IMR-90 (cell line): ENCODE measurements around the gene TMEM209. TPM values are rescaled to one million over a fixed set of nuclear protein-coding genes. Genes with fewer than 3 reads are reported as not detected.

ENCODE experiments used
- ATAC-seq: fragments of 200-7000 bp; cut with Tn5 transposase; 2 replicates; pipeline ENCODE4 v1.9.1; 2020; ENCODE audit warnings: low read depth, mild to moderate bottlenecking, moderate library complexity
- BruUV-seq: library from RNA; stranded (reverse); fragments of 400-500 nt; replicated peaks from 2 replicates; lab custom pipeline; 2021; lab: Mats Ljungman, UMichigan
- CTCF ChIA-PET: fragments of 300-600 bp; formaldehyde crosslinking; extraction: SDS; loops from one replicate; lab custom pipeline; 2021; ENCODE audit warnings: antibody characterized with exemption; lab: Yijun Ruan, JAX
- POLR2A ChIA-PET: fragments of 300-600 bp; sonication (Branson Sonifier 250); formaldehyde crosslinking; loops from one replicate; lab custom pipeline; 2022; ENCODE audit warnings: antibody characterized with exemption; ENCODE audit not compliant: unreplicated experiment; lab: Charles Lee
- DNase-seq: peaks from one replicate; pipeline ENCODE4 v3.0.0; 2013
- H2AFZ ChIP-seq: replicated peaks from 2 replicates; pipeline ENCODE3; 2013; ENCODE audit warnings: low read length, mild to moderate bottlenecking; ENCODE audit not compliant: poor library complexity
- H2AK5ac ChIP-seq: 2 replicates; pipeline ENCODE4 v1.6.1; 2013; ENCODE audit warnings: low read depth, low read length, inconsistent platforms
- H2AK9ac ChIP-seq: replicated peaks from 2 replicates; pipeline ENCODE3; 2013; ENCODE audit warnings: mild to moderate bottlenecking, low read depth, low read length, moderate library complexity; ENCODE audit not compliant: poor library complexity
- H2BK120ac ChIP-seq: 2 replicates; pipeline ENCODE4 v1.6.1; 2013; ENCODE audit warnings: low read depth, low read length, inconsistent platforms
- H2BK15ac ChIP-seq: 3 replicates; pipeline ENCODE4 v1.6.1; 2013; ENCODE audit warnings: low read depth, low read length, inconsistent platforms
- H2BK20ac ChIP-seq: 2 replicates; pipeline ENCODE4 v1.6.1; 2013; ENCODE audit warnings: low read depth, mild to moderate bottlenecking, inconsistent platforms, low read length, moderate library complexity
- H2BK5ac ChIP-seq: 2 replicates; pipeline ENCODE4 v1.6.1; 2013; ENCODE audit warnings: mild to moderate bottlenecking, low read depth, low read length, inconsistent platforms; ENCODE audit not compliant: poor library complexity, severe bottlenecking
- H3K14ac ChIP-seq: replicated peaks from 2 replicates; pipeline ENCODE4 v1.6.1; 2013; ENCODE audit warnings: low read depth, low read length, inconsistent platforms
- H3K18ac ChIP-seq: 2 replicates; pipeline ENCODE4 v1.6.1; 2013; ENCODE audit warnings: low read depth, low read length, control low read depth
- H3K23ac ChIP-seq: 2 replicates; pipeline ENCODE4 v1.6.1; 2013; ENCODE audit warnings: low read depth, low read length, inconsistent platforms
- H3K27ac ChIP-seq: 2 replicates; pipeline ENCODE4 v1.5.1; 2013; ENCODE audit warnings: mild to moderate bottlenecking, control low read depth, low read length; ENCODE audit not compliant: insufficient read depth
- H3K27me3 ChIP-seq: 2 replicates; pipeline ENCODE4 v1.6.1; 2013; ENCODE audit warnings: low read length; ENCODE audit not compliant: control insufficient read depth, insufficient read depth
- H3K36me3 ChIP-seq: 2 replicates; pipeline ENCODE4 v1.6.1; 2013; ENCODE audit warnings: low read length, mixed read lengths; ENCODE audit not compliant: control insufficient read depth, insufficient read depth
- H3K4ac ChIP-seq: 2 replicates; pipeline ENCODE4 v1.6.1; 2013; ENCODE audit warnings: low read depth, low read length, inconsistent platforms
- H3K4me1 ChIP-seq: 2 replicates; pipeline ENCODE4 v1.6.1; 2013; ENCODE audit warnings: low read length, mixed read lengths; ENCODE audit not compliant: control insufficient read depth, insufficient read depth
- H3K4me2 ChIP-seq: 2 replicates; pipeline ENCODE4 v1.6.1; 2013; ENCODE audit warnings: low read depth, mild to moderate bottlenecking, control low read depth, low read length, moderate library complexity
- H3K4me3 ChIP-seq: 2 replicates; pipeline ENCODE4 v1.5.1; 2013; ENCODE audit warnings: low read depth, mild to moderate bottlenecking, control low read depth, low read length, moderate library complexity; ENCODE audit not compliant: insufficient read depth
- H3K56ac ChIP-seq: 2 replicates; pipeline ENCODE4 v1.6.1; 2013; ENCODE audit warnings: low read length, inconsistent platforms; ENCODE audit not compliant: insufficient read depth; ENCODE audit errors: extremely low read depth
- H3K79me1 ChIP-seq, 2 experiments: 2 replicates each; pipeline ENCODE4 v1.6.1; 2013; ENCODE audit warnings: low read length in 2 of 2, inconsistent platforms in 1 of 2, low read depth in 1 of 2
- H3K9ac ChIP-seq: 2 replicates; pipeline ENCODE4 v1.6.1; 2013; ENCODE audit warnings: low read depth, low read length, control low read depth
- H3K9me1 ChIP-seq: 2 replicates; pipeline ENCODE4 v1.6.1; 2013; ENCODE audit warnings: low read length, inconsistent platforms; ENCODE audit not compliant: insufficient read depth
- H3K9me3 ChIP-seq: 2 replicates; pipeline ENCODE4 v1.6.1; 2013; ENCODE audit warnings: low read length; ENCODE audit not compliant: control insufficient read depth, insufficient read depth
- H4K20me1 ChIP-seq: 2 replicates; pipeline ENCODE4 v1.6.1; 2013; ENCODE audit warnings: low read length, inconsistent platforms; ENCODE audit not compliant: insufficient read depth
- H4K5ac ChIP-seq: 2 replicates; pipeline ENCODE4 v1.6.1; 2013; ENCODE audit warnings: mild to moderate bottlenecking, low read depth, low read length, control low read depth
- H4K8ac ChIP-seq, 2 experiments: 2 replicates each; pipeline ENCODE4 v1.6.1; 2013; ENCODE audit warnings: low read depth in 2 of 2, low read length in 2 of 2, control low read depth in 1 of 2, inconsistent platforms in 1 of 2
- H4K91ac ChIP-seq: 2 replicates; pipeline ENCODE4 v1.6.1; 2013; ENCODE audit warnings: low read depth, low read length, inconsistent platforms; ENCODE audit not compliant: insufficient read depth
- CHD1 ChIP-seq: IDR thresholded peaks from 2 replicates; pipeline ENCODE4 v1.6.1; 2012; ENCODE audit warnings: low read depth, low read length, improper control_type of control experiment
- ELK1 ChIP-seq: fragments of 150-350 bp; IDR thresholded peaks from 2 replicates; pipeline ENCODE4 v1.6.1; 2016; ENCODE audit warnings: low read depth, mild to moderate bottlenecking, low read length, moderate library complexity, borderline replicate concordance
- MAFK ChIP-seq: IDR thresholded peaks from 2 replicates; pipeline ENCODE4 v1.6.1; 2012; ENCODE audit warnings: low read depth, low read length, improper control_type of control experiment
- MAZ ChIP-seq: IDR thresholded peaks from 2 replicates; pipeline ENCODE4 v1.6.1; 2012; ENCODE audit warnings: low read depth, mild to moderate bottlenecking, low read length, improper control_type of control experiment, moderate library complexity, borderline replicate concordance
- MXI1 ChIP-seq: IDR thresholded peaks from 2 replicates; pipeline ENCODE4 v1.6.1; 2012; ENCODE audit warnings: low read depth, mild to moderate bottlenecking, low read length, moderate library complexity, borderline replicate concordance
- NFE2L2 ChIP-seq: fragments of 150-350 bp; IDR thresholded peaks from 2 replicates; pipeline ENCODE4 v1.6.1; 2016; ENCODE audit warnings: low read depth, mild to moderate bottlenecking, low read length
- RFX5 ChIP-seq: IDR thresholded peaks from 2 replicates; pipeline ENCODE4 v1.8.0; 2012; ENCODE audit warnings: low read depth, mild to moderate bottlenecking, low read length, moderate library complexity
- SMC3 ChIP-seq: fragments of 150-350 bp; IDR thresholded peaks from 2 replicates; pipeline ENCODE4 v1.6.1; 2016; ENCODE audit warnings: low read depth, mild to moderate bottlenecking, antibody characterized with exemption, low read length, moderate library complexity
- WGBS, 2 experiments: methylation state at CpG; one replicate each; pipeline versions ENCODE4 v1.1.5 to v1.1.7; 2013; ENCODE audit warnings: missing lambda C conversion rate in 2 of 2; ENCODE audit not compliant: insufficient read length in 1 of 2; ENCODE audit errors: extremely low coverage in 2 of 2; 5-methylcytosine and 5-hydroxymethylcytosine counted together
- dilution Hi-C: fragments of 300-500 bp; cut with HindIII; formaldehyde crosslinking; loops from one replicate; pipeline ENCODE4 v1.14.3; 2018; ENCODE audit warnings: low sequenced_read_pairs; ENCODE audit not compliant: unreplicated experiment
- in situ Hi-C: fragments of 300-500 bp; cut with MboI; formaldehyde crosslinking; loops from 3 replicates; pipeline ENCODE4 v1.14.3; 2019; ENCODE audit warnings: low sequenced_read_pairs, inconsistent platforms, mixed read lengths
- intact Hi-C: fragments of 100-400 bp; cut with micrococcal nuclease; formaldehyde crosslinking; loops from 2 replicates; pipeline ENCODE4 v1.10.0; 2022
- polyA plus RNA-seq, 3 experiments: library from polyadenylated mRNA; depleted of rRNA; stranded (reverse); fragments of >200 nt; gene quantifications; 2 replicates each; pipeline ENCODE4 v1.2.3, GENCODE V29; 2012; ENCODE audit warnings: low replicate concordance in 1 of 3
- total RNA-seq: library from RNA; depleted of rRNA; stranded (reverse); fragments of >200 nt; gene quantifications from 2 replicates; pipeline ENCODE4 v1.2.3, GENCODE V29; 2012
- TF ChIP-seq, protein P1 (sequence below): fragments of 150-350 bp; IDR thresholded peaks from 2 replicates; pipeline ENCODE4 v1.6.1; 2017; ENCODE audit warnings: mild to moderate bottlenecking, antibody characterized with exemption, low read length, low read depth

The TMEM209 gene
- total and polyA plus RNA-seq, 2 of the 4 experiments (the other 2 are of a cell fraction) = 8.0 to 11.3 TPM

GRCh38 chr7:130232209-130232608 lies 27.0 kb upstream of the TMEM209 start:
- H2AK5ac ChIP-seq = no peak overlapping the region
- H2BK15ac ChIP-seq = no peak overlapping the region
- H3K9me3 ChIP-seq = no peaks in the 10 kb centered on the region
- no peaks in the 10 kb centered on the region for H3K4me1 ChIP-seq
- H3K79me1 ChIP-seq = no peaks in the 10 kb centered on the region
- no peaks in the 10 kb centered on the region for H4K20me1 ChIP-seq
- DNase-seq (no peak), ATAC-seq (no peak)
- no peak overlapping the region for H4K91ac ChIP-seq
- no peaks in the 10 kb centered on the region for H3K36me3 ChIP-seq
- POLR2A ChIA-PET = no interaction called here
- TF ChIP-seq RFX5 (no peak), NFE2L2 (no peak), SMC3 (no peak), ELK1 (no peak), CHD1 (no peak), MAZ (no peak), MAFK (no peak), MXI1 (no peak)
- TF ChIP-seq, protein P1, sequence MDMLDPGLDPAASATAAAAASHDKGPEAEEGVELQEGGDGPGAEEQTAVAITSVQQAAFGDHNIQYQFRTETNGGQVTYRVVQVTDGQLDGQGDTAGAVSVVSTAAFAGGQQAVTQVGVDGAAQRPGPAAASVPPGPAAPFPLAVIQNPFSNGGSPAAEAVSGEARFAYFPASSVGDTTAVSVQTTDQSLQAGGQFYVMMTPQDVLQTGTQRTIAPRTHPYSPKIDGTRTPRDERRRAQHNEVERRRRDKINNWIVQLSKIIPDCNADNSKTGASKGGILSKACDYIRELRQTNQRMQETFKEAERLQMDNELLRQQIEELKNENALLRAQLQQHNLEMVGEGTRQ = no peak
- no peak overlapping the region for H3K4me3 ChIP-seq
- no peak overlapping the region for H2AK9ac ChIP-seq
- no peak overlapping the region for H2BK20ac ChIP-seq
- no peaks in the 10 kb centered on the region for H3K9me1 ChIP-seq
- H2BK120ac ChIP-seq = no peak overlapping the region
- CTCF ChIA-PET = no interaction called here
- no peak overlapping the region for H3K14ac ChIP-seq
- no peak overlapping the region for H2AFZ ChIP-seq
- WGBS, 2 experiments = no CpG with 5 or more reads among the region's 2 CpGs
- intact Hi-C loops (no loop called here), dilution Hi-C loops (no loop called here), in situ Hi-C loops (no loop called here)
- H3K9ac ChIP-seq = no peak overlapping the region
- H3K18ac ChIP-seq = no peak overlapping the region
- H2BK5ac ChIP-seq = no peak overlapping the region
- H3K27me3 ChIP-seq = peaks cover 2% of the 10 kb centered on the region; the same call in 1 of the 2 replicates
- no peak overlapping the region for H3K4me2 ChIP-seq
- no peak overlapping the region for H3K56ac ChIP-seq
- no TSS peak for BruUV-seq
- H4K8ac ChIP-seq = no peak overlapping the region
- no peak overlapping the region for H3K4ac ChIP-seq
- H3K23ac ChIP-seq = no peak overlapping the region
- no peak overlapping the region for H4K5ac ChIP-seq
- H3K27ac ChIP-seq = no peak overlapping the region
